Suprapubic skin (tissue), 4 donors: ENCODE results near the gene STOM. TPM values are rescaled to one million over a fixed set of nuclear protein-coding genes. Genes with fewer than 3 reads are reported as not detected.

Experiments used
- DNase-seq, 2 donors: peaks; one replicate each; pipeline ENCODE4 v3.0.0-alpha.2; 2019; ENCODE audit warnings: low spot score in 2 of 2
- H3K27ac ChIP-seq: fragments of 200-600 bp; sonication (generic); one replicate; pipeline ENCODE4 v1.5.1; 2019
- H3K27me3 ChIP-seq: fragments of 200-600 bp; sonication (generic); one replicate; pipeline ENCODE4 v1.5.1; 2019
- H3K36me3 ChIP-seq: fragments of 200-600 bp; sonication (generic); one replicate; pipeline ENCODE4 v1.5.1; 2019
- H3K4me1 ChIP-seq: fragments of 200-600 bp; sonication (generic); one replicate; pipeline ENCODE4 v1.5.1; 2019
- H3K4me3 ChIP-seq: fragments of 200-600 bp; sonication (generic); one replicate; pipeline ENCODE4 v1.5.1; 2019; ENCODE audit warnings: mild to moderate bottlenecking
- H3K9me3 ChIP-seq: fragments of 200-600 bp; sonication (generic); one replicate; pipeline ENCODE4 v1.5.1; 2019
- EP300 ChIP-seq: sonication (generic); formaldehyde crosslinking; IDR thresholded peaks from one replicate; pipeline ENCODE4 v1.6.1; 2017; ENCODE audit warnings: antibody characterized with exemption
- POLR2A ChIP-seq, 2 donors: fragments of 450-650 bp; IDR thresholded peaks; one replicate each; pipeline ENCODE4 v1.6.1; 2017; ENCODE audit warnings: antibody characterized with exemption in 2 of 2, mild to moderate bottlenecking in 2 of 2, moderate library complexity in 2 of 2
- POLR2AphosphoS5 ChIP-seq, 3 donors: sonication (generic); formaldehyde crosslinking; IDR thresholded peaks; one replicate each; pipeline ENCODE4 v1.6.1; 2017; ENCODE audit warnings: antibody characterized with exemption in 3 of 3
- WGBS: methylation state at CpG from one replicate; pipeline ENCODE4 v1.1.5; 2018; 5-methylcytosine and 5-hydroxymethylcytosine counted together
- total RNA-seq, 4 donors: library from RNA; depleted of rRNA; stranded (reverse); fragments of >200 nt; gene quantifications; one replicate each; pipeline ENCODE4 v1.1.0, GENCODE V29; 2016
- TF ChIP-seq, protein P1 (sequence below), 2 donors: fragments of 200-600 bp in 1 of 2; fragments of 450-650 bp in 1 of 2; sonication (generic) in 1 of 2; IDR thresholded peaks; one replicate each; pipeline ENCODE4 v1.5.1; 2016 to 2019; ENCODE audit warnings: antibody characterized with exemption in 2 of 2, mild to moderate bottlenecking in 1 of 2, moderate library complexity in 1 of 2

The STOM gene
- total RNA-seq = 100 to 1,000 TPM; 166 to 238 (median 185) TPM

GRCh38 chr9:121369595-121370265, at the start of gene STOM:
TSS of gene STOM (minus strand) at chr9:121370250. CDS start at chr9:121370187, 63 bp downstream.
- H3K9me3 ChIP-seq = no peaks in the 10 kb centered on the region
- peak within 1 kb of the TSS; percentile 98 for H3K27ac ChIP-seq
- H3K27me3 ChIP-seq = no peaks in the 10 kb centered on the region
- DNase-seq = peak; percentile 95 to 96
- TF ChIP-seq POLR2A (IDR thresholded peaks at IDR 0.05) (peak; percentile 96 to 99), EP300 (no peak), POLR2AphosphoS5 (IDR thresholded peaks at IDR 0.05) (peak; percentile 88 to 93 (median 88))
- TF ChIP-seq, protein P1, sequence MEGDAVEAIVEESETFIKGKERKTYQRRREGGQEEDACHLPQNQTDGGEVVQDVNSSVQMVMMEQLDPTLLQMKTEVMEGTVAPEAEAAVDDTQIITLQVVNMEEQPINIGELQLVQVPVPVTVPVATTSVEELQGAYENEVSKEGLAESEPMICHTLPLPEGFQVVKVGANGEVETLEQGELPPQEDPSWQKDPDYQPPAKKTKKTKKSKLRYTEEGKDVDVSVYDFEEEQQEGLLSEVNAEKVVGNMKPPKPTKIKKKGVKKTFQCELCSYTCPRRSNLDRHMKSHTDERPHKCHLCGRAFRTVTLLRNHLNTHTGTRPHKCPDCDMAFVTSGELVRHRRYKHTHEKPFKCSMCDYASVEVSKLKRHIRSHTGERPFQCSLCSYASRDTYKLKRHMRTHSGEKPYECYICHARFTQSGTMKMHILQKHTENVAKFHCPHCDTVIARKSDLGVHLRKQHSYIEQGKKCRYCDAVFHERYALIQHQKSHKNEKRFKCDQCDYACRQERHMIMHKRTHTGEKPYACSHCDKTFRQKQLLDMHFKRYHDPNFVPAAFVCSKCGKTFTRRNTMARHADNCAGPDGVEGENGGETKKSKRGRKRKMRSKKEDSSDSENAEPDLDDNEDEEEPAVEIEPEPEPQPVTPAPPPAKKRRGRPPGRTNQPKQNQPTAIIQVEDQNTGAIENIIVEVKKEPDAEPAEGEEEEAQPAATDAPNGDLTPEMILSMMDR (IDR thresholded peaks at IDR 0.05) = no peak
- no peaks in the 10 kb centered on the region for H3K36me3 ChIP-seq
- peaks cover 88% of the 10 kb centered on the region for H3K4me1 ChIP-seq
- H3K4me3 ChIP-seq = peak within 1 kb of the TSS; percentile 74
- 0% methylated on average over 26 of the region's 52 CpGs for WGBS

DNA sequence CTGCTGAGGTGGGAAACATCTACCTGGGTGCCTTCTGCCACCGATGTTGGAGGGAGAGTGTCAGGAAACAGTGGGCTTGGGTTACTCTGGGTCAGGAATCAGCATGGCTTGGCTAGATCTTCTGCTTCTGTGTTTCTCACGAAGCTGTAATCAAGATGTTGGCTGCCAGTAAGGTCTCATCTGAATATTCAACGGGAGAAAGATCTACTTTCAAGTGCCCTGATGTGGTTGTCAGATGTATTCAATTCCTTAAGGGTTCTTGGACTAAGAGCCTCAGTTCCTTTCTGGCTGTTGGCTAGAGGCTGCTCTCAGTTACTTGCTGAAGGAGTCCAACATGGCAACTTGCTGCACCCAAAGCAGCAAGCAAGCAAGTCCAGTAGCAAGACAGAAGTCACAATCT, 41.9 kb upstream of the STOM start:
- TF ChIP-seq, protein P1 (IDR thresholded peaks at IDR 0.05) = no peak
- TF ChIP-seq EP300 (no peak), POLR2AphosphoS5 (IDR thresholded peaks at IDR 0.05) (no peak), POLR2A (IDR thresholded peaks at IDR 0.05) (no peak)
- H3K9me3 ChIP-seq = no peaks in the 10 kb centered on the region
- WGBS = 89% methylated on average over 3 of the region's 3 CpGs

DNA sequence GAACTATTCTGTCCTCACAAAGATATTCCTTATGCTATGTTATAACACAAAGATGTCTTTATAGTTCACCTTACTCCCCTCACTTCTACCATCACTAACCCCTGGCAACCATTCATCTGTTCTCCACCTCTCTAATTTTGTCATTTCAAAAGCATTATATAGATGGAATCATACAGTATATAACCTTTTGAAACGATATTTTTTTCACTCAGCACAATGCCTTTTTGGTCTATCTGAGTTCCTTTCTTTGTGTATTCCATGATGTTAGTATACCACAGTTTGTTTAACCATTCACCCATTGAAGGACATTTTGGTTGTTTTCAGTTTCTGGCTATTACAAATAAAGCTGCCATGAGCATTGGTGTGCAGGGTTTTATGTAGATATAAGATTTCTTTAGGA, 35.8 kb upstream of the STOM start:
- DNase-seq = no peak
- no peaks in the 10 kb centered on the region for H3K4me1 ChIP-seq
- no peaks in the 10 kb centered on the region for H3K9me3 ChIP-seq
- 92% methylated on average over 1 of the region's 1 CpG for WGBS
- no peaks in the 10 kb centered on the region for H3K36me3 ChIP-seq
- no peak overlapping the region for H3K27ac ChIP-seq
- H3K4me3 ChIP-seq = no peak overlapping the region
- H3K27me3 ChIP-seq = no peaks in the 10 kb centered on the region
- TF ChIP-seq, protein P1 (IDR thresholded peaks at IDR 0.05) = no peak
- TF ChIP-seq POLR2A (IDR thresholded peaks at IDR 0.05) (no peak), POLR2AphosphoS5 (IDR thresholded peaks at IDR 0.05) (no peak), EP300 (no peak)

More for the DNA sequence above, 41.9 kb upstream of the STOM start:
- Histone ChIP-seq H3K27ac (no peak overlapping the region), H3K27me3 (no peaks in the 10 kb centered on the region), H3K4me1 (no peaks in the 10 kb centered on the region), H3K4me3 (no peak overlapping the region), H3K36me3 (no peaks in the 10 kb centered on the region)
- DNase-seq = no peak

DNA sequence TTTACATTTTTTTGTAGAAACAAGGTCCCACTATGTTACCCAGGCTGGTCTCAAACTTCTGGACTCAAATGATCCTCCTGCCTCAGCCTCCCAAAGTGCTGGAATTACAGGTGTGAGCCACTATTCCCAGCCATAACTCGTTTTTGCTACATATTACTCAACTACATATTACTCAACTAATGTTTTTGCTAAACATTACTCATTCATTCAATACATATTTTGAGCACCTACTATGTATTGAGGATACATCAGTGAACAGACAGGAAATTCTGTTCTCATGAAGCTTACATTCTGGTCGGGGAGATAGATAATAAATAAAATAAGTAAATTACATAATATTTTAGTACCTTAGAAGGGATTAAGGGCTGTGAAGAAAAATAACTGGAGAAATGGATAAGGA, 34.9 kb upstream of the STOM start:
- TF ChIP-seq POLR2AphosphoS5 (IDR thresholded peaks at IDR 0.05) (no peak), POLR2A (IDR thresholded peaks at IDR 0.05) (no peak), EP300 (no peak)
- TF ChIP-seq, protein P1 (IDR thresholded peaks at IDR 0.05) = no peak
- Histone ChIP-seq H3K4me3 (no peak overlapping the region), H3K9me3 (no peaks in the 10 kb centered on the region), H3K27ac (no peak overlapping the region), H3K4me1 (peaks cover 4% of the 10 kb centered on the region), H3K27me3 (no peaks in the 10 kb centered on the region), H3K36me3 (no peaks in the 10 kb centered on the region)
- DNase-seq = no peak
- WGBS = 72% methylated on average over 2 of the region's 2 CpGs

- Histone ChIP-seq H3K27me3 (no peaks in the 10 kb centered on the region), H3K9me3 (no peaks in the 10 kb centered on the region), H3K27ac (no peak overlapping the region), H3K4me3 (no peak overlapping the region), H3K4me1 (peaks cover 13% of the 10 kb centered on the region), H3K36me3 (no peaks in the 10 kb centered on the region)
- no peak for DNase-seq
- no peak for TF ChIP-seq EP300
- TF ChIP-seq, protein P1 (IDR thresholded peaks at IDR 0.05) = peak; percentile 42 to 69
- WGBS = 27% methylated on average over 9 of the region's 9 CpGs
These were observed 30.0 kb upstream of the STOM start for GRCh38 chr9:121399883-121400607.
